ENCODE measurements around the gene CDC7. TPM values are rescaled to one million over a fixed set of nuclear protein-coding genes. Genes with fewer than 3 reads are reported as not detected.

CDC7 gene
- total RNA-seq, 1 experiment from 2014 or later, result 24.5 TPM

DNA sequence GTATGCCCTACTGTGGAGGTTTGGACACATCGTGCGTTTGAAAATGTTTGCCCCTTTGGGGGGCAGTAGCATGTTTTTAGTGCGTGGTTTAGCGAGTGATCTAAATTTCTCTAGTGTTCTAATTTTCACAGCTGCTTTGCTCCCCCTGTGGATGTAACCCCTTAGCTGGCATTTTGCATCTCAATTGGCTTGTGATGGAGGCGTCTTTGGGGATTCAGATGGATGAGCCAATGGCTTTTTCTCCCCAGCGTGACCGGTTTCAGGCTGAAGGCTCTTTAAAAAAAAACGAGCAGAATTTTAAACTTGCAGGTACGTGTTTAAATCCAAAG lies 836 bp downstream of the CDC7 start:
- CTCF ChIA-PET, result interaction anchor here (1.1 to 1.5 kb wide), 4 partner anchors 95 to 427 kb away, joined by 3 to 5 read pairs (median 4); no protein-coding TSS in a partner anchor
- H3K27me3 ChIP-seq (ENCODE audit: insufficient read depth, low read length), result no peaks in the 10 kb centered on the region

More for the DNA sequence above, 836 bp downstream of the CDC7 start:
- Histone ChIP-seq H3K79me2 (ENCODE audit: insufficient read depth, low read length) (peaks cover 52% of the 10 kb centered on the region), H3K9me3 (ENCODE audit: control insufficient read depth in 1 of 2, insufficient read depth in 1 of 2, low read depth in 1 of 2, low read length in 2 of 2) (no peaks in the 10 kb centered on the region), H3K27ac (ENCODE audit: low read depth, low read length) (peak overlapping the region; percentile 90), H3K4me3 (replicated peaks in 1 of 2; ENCODE audit: low read depth in 1 of 2, low read length in 2 of 2) (peak overlapping the region; percentile 61 to 63), H3K4me1 (ENCODE audit: control insufficient read depth in 1 of 2, insufficient read depth in 2 of 2, low read length in 2 of 2) (peaks cover 7 to 27% of the 10 kb centered on the region in 2 experiments), H3K4me2 (ENCODE audit: low read length) (peak overlapping the region; percentile 76), H4K20me1 (ENCODE audit: insufficient read depth) (no peaks in the 10 kb centered on the region), H3K9me2 (ENCODE audit: insufficient read depth) (no peaks in the 10 kb centered on the region), H3K9ac (ENCODE audit: low read length) (peak overlapping the region; percentile 83), H3K36me3 (ENCODE audit: control insufficient read depth in 1 of 2, insufficient read depth in 2 of 2, low read length in 2 of 2) (no peaks in the 10 kb centered on the region), H2AFZ (ENCODE audit: low read depth, low read length, poor library complexity, severe bottlenecking) (no peak overlapping the region)
- ATAC-seq, result peak; percentile 37
- POLR2A ChIA-PET, result interaction anchor here (1.4 kb wide), 1 partner anchor 12 kb away, joined by 3 read pairs; no protein-coding TSS in a partner anchor
- DNase-seq (ENCODE audit: low read depth, low spot score), result no peak
- no TSS peak for BruUV-seq (replicated peaks)
- intact Hi-C loops (cut with micrococcal nuclease), result loop anchor here (1.0 to 10.0 kb wide), 3 partner anchors 94 to 337 kb away; no protein-coding TSS in a partner anchor
- no peak for TF ChIP-seq ZFX (IDR thresholded peaks at IDR 0.05)
- 0 out of 2 replicates have a peak, but pooled peaks have one; percentile 6 for TF ChIP-seq CBX3 (IDR thresholded peaks at IDR 0.05; ENCODE audit: low read depth)
- TF ChIP-seq SIN3A (IDR thresholded peaks at IDR 0.05; ENCODE audit: low read depth), result peak; percentile 13; the same call in 1 of the 2 replicates
- TF ChIP-seq SP1 (IDR thresholded peaks at IDR 0.05; ENCODE audit: low read depth), result peak; percentile 28; the same call in 1 of the 2 replicates
- TF ChIP-seq, protein P1, sequence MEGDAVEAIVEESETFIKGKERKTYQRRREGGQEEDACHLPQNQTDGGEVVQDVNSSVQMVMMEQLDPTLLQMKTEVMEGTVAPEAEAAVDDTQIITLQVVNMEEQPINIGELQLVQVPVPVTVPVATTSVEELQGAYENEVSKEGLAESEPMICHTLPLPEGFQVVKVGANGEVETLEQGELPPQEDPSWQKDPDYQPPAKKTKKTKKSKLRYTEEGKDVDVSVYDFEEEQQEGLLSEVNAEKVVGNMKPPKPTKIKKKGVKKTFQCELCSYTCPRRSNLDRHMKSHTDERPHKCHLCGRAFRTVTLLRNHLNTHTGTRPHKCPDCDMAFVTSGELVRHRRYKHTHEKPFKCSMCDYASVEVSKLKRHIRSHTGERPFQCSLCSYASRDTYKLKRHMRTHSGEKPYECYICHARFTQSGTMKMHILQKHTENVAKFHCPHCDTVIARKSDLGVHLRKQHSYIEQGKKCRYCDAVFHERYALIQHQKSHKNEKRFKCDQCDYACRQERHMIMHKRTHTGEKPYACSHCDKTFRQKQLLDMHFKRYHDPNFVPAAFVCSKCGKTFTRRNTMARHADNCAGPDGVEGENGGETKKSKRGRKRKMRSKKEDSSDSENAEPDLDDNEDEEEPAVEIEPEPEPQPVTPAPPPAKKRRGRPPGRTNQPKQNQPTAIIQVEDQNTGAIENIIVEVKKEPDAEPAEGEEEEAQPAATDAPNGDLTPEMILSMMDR (IDR thresholded peaks at IDR 0.05 in 2 of 3, conservative IDR thresholded peaks at IDR 0.05 in 1 of 3; ENCODE audit: borderline replicate concordance in 1 of 3, insufficient read depth in 1 of 3, low read depth in 2 of 3, low read length in 2 of 3), result 0 out of 6 replicates have a peak, but pooled peaks of 1 of the 3 experiments have one; percentile 38
- TF ChIP-seq, protein P2, sequence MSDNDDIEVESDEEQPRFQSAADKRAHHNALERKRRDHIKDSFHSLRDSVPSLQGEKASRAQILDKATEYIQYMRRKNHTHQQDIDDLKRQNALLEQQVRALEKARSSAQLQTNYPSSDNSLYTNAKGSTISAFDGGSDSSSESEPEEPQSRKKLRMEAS (IDR thresholded peaks at IDR 0.05), result no peak
- RAD21 ChIA-PET (ENCODE audit: low non-redundant PET in 1 of 2, low total read pairs in 2 of 2, uncharacterized antibody in 2 of 2, unreplicated experiment in 2 of 2), result interaction anchor here in 1 of 2 experiments (0.5 kb wide), 1 partner anchor 194 kb away, joined by 4 read pairs; no protein-coding TSS in a partner anchor

Data from HCT116 (cell line).